SU-DHL-6 (cell line): Measurements from ENCODE around the gene NFIA.

Experiments used
- H2AFZ ChIP-seq: fragments of 200-600 bp; sonication (generic); 2 replicates; pipeline ENCODE4 v1.6.1; 2014; ENCODE audit warnings: low read depth, mild to moderate bottlenecking, moderate library complexity, mixed read lengths, antibody characterized with exemption, low read length; ENCODE audit not compliant: severe bottlenecking
- H3F3A ChIP-seq: fragments of 200-600 bp; shearing (Covaris generic); 2 replicates; pipeline ENCODE4 v1.6.0; 2016; ENCODE audit warnings: antibody characterized with exemption, mild to moderate bottlenecking; ENCODE audit not compliant: insufficient read depth
- H3K27ac ChIP-seq: fragments of 200-600 bp; sonication (generic); 2 replicates; pipeline ENCODE4 v1.5.1; 2016; ENCODE audit warnings: low read depth, mild to moderate bottlenecking, low read length, moderate library complexity, mixed read lengths
- H3K27me3 ChIP-seq: fragments of 200-600 bp; sonication (generic), shearing (Covaris generic); 2 replicates; pipeline ENCODE4 v1.6.0; 2014; ENCODE audit warnings: mild to moderate bottlenecking, low read length
- H3K36me3 ChIP-seq: fragments of 200-600 bp; sonication (generic); 2 replicates; pipeline ENCODE4 v1.6.1; 2014; ENCODE audit warnings: mild to moderate bottlenecking, low read length, mixed read lengths
- H3K4me2 ChIP-seq: fragments of 300-600, 200-600 bp; shearing (Covaris generic), sonication (generic); 2 replicates; pipeline ENCODE4 v1.6.0; 2014; ENCODE audit warnings: low read length, low read depth, mild to moderate bottlenecking; ENCODE audit not compliant: poor library complexity, severe bottlenecking
- H3K4me3 ChIP-seq: fragments of 200-600 bp; sonication (generic); 2 replicates; pipeline ENCODE4 v1.5.1; 2014; ENCODE audit warnings: antibody characterized with exemption, low read length, mild to moderate bottlenecking, mixed read lengths; ENCODE audit not compliant: insufficient read depth, poor library complexity, severe bottlenecking
- H3K79me2 ChIP-seq: fragments of 200-600 bp; sonication (generic); 2 replicates; pipeline ENCODE4 v1.6.1; 2014; ENCODE audit warnings: mild to moderate bottlenecking, low read length, moderate library complexity; ENCODE audit not compliant: insufficient read depth
- H3K9ac ChIP-seq: fragments of 200-600 bp; sonication (generic); 2 replicates; pipeline ENCODE4 v1.7.0; 2014; ENCODE audit warnings: mild to moderate bottlenecking, low read length
- H3K9me2 ChIP-seq: fragments of 200-600 bp; sonication (generic); replicated peaks from 2 replicates; pipeline ENCODE4 v1.6.1; 2014; ENCODE audit warnings: low read length; ENCODE audit not compliant: insufficient read depth
- H3K9me3 ChIP-seq: fragments of 200-600 bp; sonication (generic); 2 replicates; pipeline ENCODE4 v1.6.1; 2014; ENCODE audit warnings: low read length, mixed read lengths; ENCODE audit not compliant: insufficient read depth
- H4K20me1 ChIP-seq: fragments of 200-600 bp; sonication (generic); 2 replicates; pipeline ENCODE4 v1.6.1; 2014; ENCODE audit warnings: low read depth, mild to moderate bottlenecking, antibody characterized with exemption, low read length, moderate library complexity, mixed read lengths
- EZH2phosphoT487 ChIP-seq: fragments of 200-600 bp; sonication (generic), shearing (Covaris generic); conservative IDR thresholded peaks from 2 replicates; pipeline ENCODE4 v1.6.1; 2018; ENCODE audit warnings: mild to moderate bottlenecking, antibody characterized with exemption, low read length, moderate library complexity, mixed read lengths
- TF ChIP-seq, protein P1 (sequence below): fragments of 200-600 bp; sonication (generic); IDR thresholded peaks from one replicate; pipeline ENCODE4 v1.5.1; 2017; ENCODE audit warnings: antibody characterized with exemption, mild to moderate bottlenecking, low read length, moderate library complexity; ENCODE audit not compliant: insufficient read depth, poor library complexity, severe bottlenecking

NFIA gene

GRCh38 chr1:61337441-61337951 is 255.1 kb downstream of the NFIA start:
- Histone ChIP-seq H3K9ac (no peak overlapping the region), H3K27ac (no peak overlapping the region)

DNA sequence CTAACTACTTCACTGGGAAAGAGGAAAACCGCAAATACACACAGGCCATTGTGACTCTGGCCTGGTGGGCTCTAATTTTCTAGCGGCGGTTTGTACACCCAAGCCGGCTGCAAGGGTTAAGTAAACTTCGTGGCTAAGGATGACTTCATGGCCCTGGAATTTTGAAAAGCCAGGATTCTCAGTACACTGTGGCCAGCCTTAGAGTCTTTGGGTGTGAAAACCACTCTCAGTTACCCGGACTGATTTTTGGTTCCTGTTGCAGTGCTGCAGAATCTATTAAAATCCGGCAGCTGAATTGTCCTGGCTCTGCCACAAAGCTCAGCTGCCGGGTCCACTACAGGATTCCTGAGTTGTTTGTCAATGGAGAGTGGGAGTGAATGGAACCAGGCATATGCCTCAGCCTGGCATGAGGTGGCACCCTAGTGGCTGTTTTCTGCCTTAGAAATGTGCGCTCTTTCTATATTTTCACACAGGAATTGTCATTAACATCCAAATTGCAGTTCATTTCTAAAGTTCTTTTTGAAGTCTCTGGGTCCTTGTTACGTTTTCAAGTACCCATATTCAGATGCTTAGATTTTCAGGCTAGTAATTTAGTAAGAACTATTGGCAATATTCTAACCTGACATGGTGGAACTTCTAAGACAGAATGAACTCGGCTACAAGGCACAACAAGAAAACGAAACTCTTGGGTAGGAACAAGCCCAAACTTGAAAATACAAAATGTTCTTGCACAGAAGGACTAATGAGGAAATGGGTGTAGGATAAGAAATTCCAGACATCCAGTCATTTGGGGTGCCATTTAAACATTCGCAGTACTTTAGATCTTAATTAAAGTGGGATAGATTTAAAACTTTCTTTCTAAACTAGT is 255.9 kb downstream of the NFIA start:
- Histone ChIP-seq H3K36me3 (no peaks in the 10 kb centered on the region), H3F3A (no peaks in the 10 kb centered on the region), H3K4me3 (no peak overlapping the region), H2AFZ (no peak overlapping the region), H3K9me3 (no peaks in the 10 kb centered on the region), H3K27ac (no peak overlapping the region), H3K27me3 (no peaks in the 10 kb centered on the region), H3K79me2 (no peaks in the 10 kb centered on the region), H4K20me1 (no peaks in the 10 kb centered on the region), H3K9ac (no peak overlapping the region), H3K9me2 (no peaks in the 10 kb centered on the region), H3K4me2 (no peak overlapping the region)
- TF ChIP-seq, protein P1, sequence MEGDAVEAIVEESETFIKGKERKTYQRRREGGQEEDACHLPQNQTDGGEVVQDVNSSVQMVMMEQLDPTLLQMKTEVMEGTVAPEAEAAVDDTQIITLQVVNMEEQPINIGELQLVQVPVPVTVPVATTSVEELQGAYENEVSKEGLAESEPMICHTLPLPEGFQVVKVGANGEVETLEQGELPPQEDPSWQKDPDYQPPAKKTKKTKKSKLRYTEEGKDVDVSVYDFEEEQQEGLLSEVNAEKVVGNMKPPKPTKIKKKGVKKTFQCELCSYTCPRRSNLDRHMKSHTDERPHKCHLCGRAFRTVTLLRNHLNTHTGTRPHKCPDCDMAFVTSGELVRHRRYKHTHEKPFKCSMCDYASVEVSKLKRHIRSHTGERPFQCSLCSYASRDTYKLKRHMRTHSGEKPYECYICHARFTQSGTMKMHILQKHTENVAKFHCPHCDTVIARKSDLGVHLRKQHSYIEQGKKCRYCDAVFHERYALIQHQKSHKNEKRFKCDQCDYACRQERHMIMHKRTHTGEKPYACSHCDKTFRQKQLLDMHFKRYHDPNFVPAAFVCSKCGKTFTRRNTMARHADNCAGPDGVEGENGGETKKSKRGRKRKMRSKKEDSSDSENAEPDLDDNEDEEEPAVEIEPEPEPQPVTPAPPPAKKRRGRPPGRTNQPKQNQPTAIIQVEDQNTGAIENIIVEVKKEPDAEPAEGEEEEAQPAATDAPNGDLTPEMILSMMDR: no peak
- TF ChIP-seq EZH2phosphoT487: no peak

More at GRCh38 chr1:61337441-61337951, 255.1 kb downstream of the NFIA start:
- no peak overlapping the region for H3K4me2 ChIP-seq
- H3K27me3 ChIP-seq: no peaks in the 10 kb centered on the region
- H2AFZ ChIP-seq: no peak overlapping the region
- TF ChIP-seq EZH2phosphoT487: no peak
- TF ChIP-seq, protein P1: no peak
- no peaks in the 10 kb centered on the region for H3F3A ChIP-seq
- H4K20me1 ChIP-seq: no peaks in the 10 kb centered on the region
- no peak overlapping the region for H3K4me3 ChIP-seq
- no peaks in the 10 kb centered on the region for H3K9me2 ChIP-seq
- H3K9me3 ChIP-seq: no peaks in the 10 kb centered on the region
- H3K36me3 ChIP-seq: no peaks in the 10 kb centered on the region
- H3K79me2 ChIP-seq: no peaks in the 10 kb centered on the region

DNA sequence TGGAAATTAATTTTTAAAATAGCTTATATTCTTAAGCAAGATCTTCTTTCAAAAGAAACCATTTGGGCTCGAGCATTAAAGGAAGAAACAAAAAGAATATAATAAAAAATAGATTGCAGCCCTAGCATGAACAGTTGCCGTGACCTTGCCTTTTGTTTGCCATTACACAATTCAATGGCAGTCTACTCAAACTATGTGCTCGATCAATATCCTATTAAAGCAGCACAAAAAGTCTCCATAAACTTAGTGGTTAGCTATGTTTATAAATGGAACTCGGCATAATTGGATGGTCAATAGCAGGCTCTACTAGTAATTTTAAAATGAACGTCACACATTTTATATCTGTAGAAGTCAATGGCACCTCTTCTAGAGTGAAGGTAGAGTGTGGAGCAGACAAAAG is 256.5 kb downstream of the NFIA start:
- Histone ChIP-seq H3F3A (no peaks in the 10 kb centered on the region), H3K4me2 (no peak overlapping the region), H3K9me2 (no peaks in the 10 kb centered on the region), H4K20me1 (no peaks in the 10 kb centered on the region), H3K36me3 (no peaks in the 10 kb centered on the region), H2AFZ (no peak overlapping the region), H3K9me3 (no peaks in the 10 kb centered on the region), H3K27ac (no peak overlapping the region), H3K27me3 (no peaks in the 10 kb centered on the region), H3K79me2 (no peaks in the 10 kb centered on the region), H3K4me3 (no peak overlapping the region), H3K9ac (no peak overlapping the region)
- TF ChIP-seq, protein P1: no peak
- no peak for TF ChIP-seq EZH2phosphoT487
